HG03520 (cell line): ENCODE data around the gene LINC00305.
A peak's percentile ranks its signal among the peaks of the same experiment; 100 is the strongest.

ENCODE experiments used
- ATAC-seq: cut with Tn5 transposase; IDR thresholded peaks from one replicate; pipeline ENCODE4 v1.9.1; 2021; ENCODE audit warnings: mild to moderate bottlenecking, moderate library complexity; ENCODE audit not compliant: unreplicated experiment

LINC00305 gene

GRCh38 chr18:64037812-64038414 is 111.0 kb downstream of the LINC00305 start:
- peak; percentile 84 for ATAC-seq

GRCh38 chr18:64032312-64032711 is 116.6 kb downstream of the LINC00305 start:
- ATAC-seq: no peak

GRCh38 chr18:64031411-64031810 is 117.5 kb downstream of the LINC00305 start:
- ATAC-seq: no peak
